Neural progenitor cell (in vitro differentiated cells): ENCODE measurements around the gene DCDC1.

Source experiments
- CTCF ChIP-seq: fragments of 200-600 bp; sonication (generic); IDR thresholded peaks from 2 replicates; pipeline ENCODE4 v1.5.1; 2017; ENCODE audit warnings: antibody characterized with exemption, mild to moderate bottlenecking
- EZH2 ChIP-seq: fragments of 200-600 bp; sonication (generic); IDR thresholded peaks from 2 replicates; pipeline ENCODE4 v1.6.1; 2017; ENCODE audit warnings: antibody characterized with exemption, mild to moderate bottlenecking, moderate library complexity

GRCh38 chr11:30936491-30936890 lies 433.0 kb downstream of the DCDC1 start:
- TF ChIP-seq CTCF = no peak
- TF ChIP-seq EZH2 = no peak
